HEK293 (cell line): ENCODE measurements around the gene NEURL1.

Source experiments
- TCF7L2 ChIP-seq: IDR thresholded peaks from 2 replicates; pipeline ENCODE4 v1.6.1; 2011; ENCODE audit warnings: low read depth, mild to moderate bottlenecking, inconsistent platforms, low read length, moderate library complexity, borderline replicate concordance
- ZNF707 ChIP-seq: fragments of 450-650 bp; formaldehyde crosslinking; IDR thresholded peaks from 2 replicates; pipeline ENCODE4 v1.5.1; 2016; ENCODE audit warnings: missing biosample characterization, missing genetic modification characterization
- TF ChIP-seq, protein P1 (sequence below): fragments of 450-650 bp; formaldehyde crosslinking; IDR thresholded peaks from 2 replicates; pipeline ENCODE4 v1.5.1; 2016; ENCODE audit warnings: missing biosample characterization, missing genetic modification characterization
- TF ChIP-seq, protein P2 (sequence below): fragments of 450-650 bp; formaldehyde crosslinking; IDR thresholded peaks from 2 replicates; pipeline ENCODE4 v1.5.1; 2016; ENCODE audit warnings: missing biosample characterization, missing genetic modification characterization

- TF ChIP-seq ZNF707 (tag by site-specific recombination) (no peak), TCF7L2 (no peak)
- TF ChIP-seq, protein P1, sequence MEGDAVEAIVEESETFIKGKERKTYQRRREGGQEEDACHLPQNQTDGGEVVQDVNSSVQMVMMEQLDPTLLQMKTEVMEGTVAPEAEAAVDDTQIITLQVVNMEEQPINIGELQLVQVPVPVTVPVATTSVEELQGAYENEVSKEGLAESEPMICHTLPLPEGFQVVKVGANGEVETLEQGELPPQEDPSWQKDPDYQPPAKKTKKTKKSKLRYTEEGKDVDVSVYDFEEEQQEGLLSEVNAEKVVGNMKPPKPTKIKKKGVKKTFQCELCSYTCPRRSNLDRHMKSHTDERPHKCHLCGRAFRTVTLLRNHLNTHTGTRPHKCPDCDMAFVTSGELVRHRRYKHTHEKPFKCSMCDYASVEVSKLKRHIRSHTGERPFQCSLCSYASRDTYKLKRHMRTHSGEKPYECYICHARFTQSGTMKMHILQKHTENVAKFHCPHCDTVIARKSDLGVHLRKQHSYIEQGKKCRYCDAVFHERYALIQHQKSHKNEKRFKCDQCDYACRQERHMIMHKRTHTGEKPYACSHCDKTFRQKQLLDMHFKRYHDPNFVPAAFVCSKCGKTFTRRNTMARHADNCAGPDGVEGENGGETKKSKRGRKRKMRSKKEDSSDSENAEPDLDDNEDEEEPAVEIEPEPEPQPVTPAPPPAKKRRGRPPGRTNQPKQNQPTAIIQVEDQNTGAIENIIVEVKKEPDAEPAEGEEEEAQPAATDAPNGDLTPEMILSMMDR (tag by site-specific recombination) = peak; percentile 46; the same call in 1 of the 2 replicates
- TF ChIP-seq, protein P2, sequence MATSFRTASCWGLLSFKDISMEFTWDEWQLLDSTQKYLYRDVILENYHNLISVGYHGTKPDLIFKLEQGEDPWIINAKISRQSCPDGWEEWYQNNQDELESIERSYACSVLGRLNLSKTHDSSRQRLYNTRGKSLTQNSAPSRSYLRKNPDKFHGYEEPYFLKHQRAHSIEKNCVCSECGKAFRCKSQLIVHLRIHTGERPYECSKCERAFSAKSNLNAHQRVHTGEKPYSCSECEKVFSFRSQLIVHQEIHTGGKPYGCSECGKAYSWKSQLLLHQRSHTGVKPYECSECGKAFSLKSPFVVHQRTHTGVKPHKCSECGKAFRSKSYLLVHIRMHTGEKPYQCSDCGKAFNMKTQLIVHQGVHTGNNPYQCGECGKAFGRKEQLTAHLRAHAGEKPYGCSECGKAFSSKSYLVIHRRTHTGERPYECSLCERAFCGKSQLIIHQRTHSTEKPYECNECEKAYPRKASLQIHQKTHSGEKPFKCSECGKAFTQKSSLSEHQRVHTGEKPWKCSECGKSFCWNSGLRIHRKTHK (tag by site-specific recombination) = no peak
These were observed 11.5 kb upstream of the NEURL1 start for GRCh38 chr10:103481974-103482531.
